C4-2B (cell line): ENCODE measurements around the gene LPP.

Source experiments
- ZFX ChIP-seq: fragments of 450-650 bp; IDR thresholded peaks from 2 replicates; pipeline ENCODE4 v1.6.1; 2017
- TF ChIP-seq, protein P1 (sequence below): fragments of 450-650 bp; conservative IDR thresholded peaks from 2 replicates; pipeline ENCODE4 v1.5.1; 2017; ENCODE audit warnings: mild to moderate bottlenecking

DNA sequence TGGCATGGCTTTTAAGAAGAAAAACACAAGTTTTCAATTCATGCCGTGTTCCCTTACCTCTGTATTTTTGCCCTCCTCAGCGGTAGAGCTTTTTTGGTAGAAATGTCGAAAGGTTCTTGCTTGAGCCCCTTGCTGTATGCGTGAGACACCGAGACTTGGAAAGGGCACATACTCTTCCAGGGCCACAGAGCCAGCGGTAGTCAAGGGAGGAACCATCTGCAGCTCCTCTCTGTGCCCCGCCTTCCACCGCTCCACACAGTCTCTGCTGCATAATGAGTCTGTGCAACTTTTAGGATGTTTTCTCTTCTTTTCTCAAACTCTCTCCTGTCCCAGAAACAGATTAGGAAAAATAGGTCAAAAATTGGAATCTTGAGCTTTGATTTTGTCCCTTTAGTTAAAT, 77.5 kb downstream of the LPP start:
- TF ChIP-seq, protein P1, sequence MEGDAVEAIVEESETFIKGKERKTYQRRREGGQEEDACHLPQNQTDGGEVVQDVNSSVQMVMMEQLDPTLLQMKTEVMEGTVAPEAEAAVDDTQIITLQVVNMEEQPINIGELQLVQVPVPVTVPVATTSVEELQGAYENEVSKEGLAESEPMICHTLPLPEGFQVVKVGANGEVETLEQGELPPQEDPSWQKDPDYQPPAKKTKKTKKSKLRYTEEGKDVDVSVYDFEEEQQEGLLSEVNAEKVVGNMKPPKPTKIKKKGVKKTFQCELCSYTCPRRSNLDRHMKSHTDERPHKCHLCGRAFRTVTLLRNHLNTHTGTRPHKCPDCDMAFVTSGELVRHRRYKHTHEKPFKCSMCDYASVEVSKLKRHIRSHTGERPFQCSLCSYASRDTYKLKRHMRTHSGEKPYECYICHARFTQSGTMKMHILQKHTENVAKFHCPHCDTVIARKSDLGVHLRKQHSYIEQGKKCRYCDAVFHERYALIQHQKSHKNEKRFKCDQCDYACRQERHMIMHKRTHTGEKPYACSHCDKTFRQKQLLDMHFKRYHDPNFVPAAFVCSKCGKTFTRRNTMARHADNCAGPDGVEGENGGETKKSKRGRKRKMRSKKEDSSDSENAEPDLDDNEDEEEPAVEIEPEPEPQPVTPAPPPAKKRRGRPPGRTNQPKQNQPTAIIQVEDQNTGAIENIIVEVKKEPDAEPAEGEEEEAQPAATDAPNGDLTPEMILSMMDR, result no peak
- TF ChIP-seq ZFX, result no peak
